GM23338 (cell line): ENCODE results near the gene CUX1. TPM values are rescaled to one million over a fixed set of nuclear protein-coding genes. Genes with fewer than 3 reads are reported as not detected.

Source experiments
- CREB1 ChIP-seq: fragments of 250-450 bp; sonication (Bioruptor Pico); IDR thresholded peaks from 2 replicates; pipeline ENCODE4 v1.5.0; 2020; ENCODE audit warnings: low read depth, mild to moderate bottlenecking, moderate library complexity
- CTCF ChIP-seq, 2 experiments: fragments of 200-600 bp in 1 of 2; sonication (generic) in 1 of 2; conservative IDR thresholded peaks; 2 replicates each; pipeline versions ENCODE4 v1.5.1 to v1.6.1; 2016 to 2017; ENCODE audit warnings: antibody characterized with exemption in 2 of 2, low read depth in 2 of 2, mild to moderate bottlenecking in 2 of 2, moderate library complexity in 1 of 2
- EZH2 ChIP-seq: fragments of 200-600 bp; sonication (generic); IDR thresholded peaks from one replicate; pipeline ENCODE4 v1.8.0; 2017; ENCODE audit warnings: antibody characterized with exemption, mild to moderate bottlenecking, low read depth; ENCODE audit not compliant: unreplicated experiment
- POLR2AphosphoS5 ChIP-seq: IDR thresholded peaks from 2 replicates; pipeline ENCODE4 v1.6.1; 2016; ENCODE audit warnings: antibody characterized with exemption, low read depth
- REST ChIP-seq: IDR thresholded peaks from one replicate; pipeline ENCODE4 v1.6.1; 2018; ENCODE audit warnings: antibody characterized with exemption; ENCODE audit not compliant: unreplicated experiment
- ZNF462 ChIP-seq: fragments of 250-450 bp; sonication (Bioruptor Pico); IDR thresholded peaks from 2 replicates; pipeline ENCODE4 v1.5.0; 2020; ENCODE audit warnings: mild to moderate bottlenecking, moderate library complexity
- polyA plus RNA-seq: library from polyadenylated mRNA; unstranded; fragments of >200 nt; fragmentation: Nextera tagmentation; extraction: Ambion mirVana; gene quantifications from 2 replicates; pipeline ENCODE4 v1.2.1, GENCODE V29; 2016
- total RNA-seq: library from RNA; depleted of rRNA; stranded (reverse); fragments of >200 nt; shearing (Covaris generic); gene quantifications from 2 replicates; pipeline ENCODE4 v1.2.3, GENCODE V29; 2014

The CUX1 gene
- total and polyA plus RNA-seq, 2 experiments from 2014 or later: 49.9 to 64.0 TPM

- TF ChIP-seq ZNF462 (CRISPR knock-in tag) (no peak), REST (no peak), CREB1 (CRISPR knock-in tag) (peak; percentile 55; the same call in 1 of the 2 replicates), CTCF (conservative IDR thresholded peaks at IDR 0.05; ENCODE audit: low read depth in 2 of 2) (peak in 1 of 2 experiments; percentile 23; a peak in 1 of 4 replicates), EZH2 (no peak), POLR2AphosphoS5 (no peak; the same call in 1 of the 2 replicates)
Measured at GRCh38 chr7:102321351-102322201, 504.1 kb downstream of the CUX1 start (continued).
